OCI-LY3 (cell line): ENCODE results near the gene BEX3.

ENCODE experiments used
- EZH2phosphoT487 ChIP-seq: fragments of 200-600 bp; shearing (Covaris generic); IDR thresholded peaks from 2 replicates; pipeline ENCODE4 v1.6.1; 2018; ENCODE audit warnings: antibody characterized with exemption, mixed run types, low read depth
- TF ChIP-seq, protein P1 (sequence below): fragments of 200-600, 300-600 bp; sonication (generic); IDR thresholded peaks from 2 replicates; pipeline ENCODE4 v1.5.1; 2014; ENCODE audit warnings: antibody characterized with exemption, low read length, low read depth

DNA sequence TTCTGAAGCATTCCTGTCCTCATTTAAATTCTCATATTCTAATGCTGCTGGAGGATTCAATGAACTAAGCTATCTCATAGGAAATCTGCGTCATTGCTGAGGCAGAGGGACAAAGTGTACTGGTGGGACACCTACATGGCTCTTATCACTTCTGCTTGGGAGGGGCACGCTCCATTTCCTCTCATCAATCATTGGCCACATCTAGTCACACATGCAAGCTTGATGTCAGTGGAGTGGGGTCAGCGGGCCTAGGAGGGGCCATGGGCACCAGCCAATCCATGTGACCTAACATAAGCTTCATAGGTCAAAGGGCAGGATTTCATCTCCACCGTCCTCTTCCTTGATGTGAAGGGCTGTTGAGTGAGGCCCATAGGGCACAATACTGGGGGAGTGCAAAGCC, 21.4 kb downstream of the BEX3 start:
- TF ChIP-seq, protein P1, sequence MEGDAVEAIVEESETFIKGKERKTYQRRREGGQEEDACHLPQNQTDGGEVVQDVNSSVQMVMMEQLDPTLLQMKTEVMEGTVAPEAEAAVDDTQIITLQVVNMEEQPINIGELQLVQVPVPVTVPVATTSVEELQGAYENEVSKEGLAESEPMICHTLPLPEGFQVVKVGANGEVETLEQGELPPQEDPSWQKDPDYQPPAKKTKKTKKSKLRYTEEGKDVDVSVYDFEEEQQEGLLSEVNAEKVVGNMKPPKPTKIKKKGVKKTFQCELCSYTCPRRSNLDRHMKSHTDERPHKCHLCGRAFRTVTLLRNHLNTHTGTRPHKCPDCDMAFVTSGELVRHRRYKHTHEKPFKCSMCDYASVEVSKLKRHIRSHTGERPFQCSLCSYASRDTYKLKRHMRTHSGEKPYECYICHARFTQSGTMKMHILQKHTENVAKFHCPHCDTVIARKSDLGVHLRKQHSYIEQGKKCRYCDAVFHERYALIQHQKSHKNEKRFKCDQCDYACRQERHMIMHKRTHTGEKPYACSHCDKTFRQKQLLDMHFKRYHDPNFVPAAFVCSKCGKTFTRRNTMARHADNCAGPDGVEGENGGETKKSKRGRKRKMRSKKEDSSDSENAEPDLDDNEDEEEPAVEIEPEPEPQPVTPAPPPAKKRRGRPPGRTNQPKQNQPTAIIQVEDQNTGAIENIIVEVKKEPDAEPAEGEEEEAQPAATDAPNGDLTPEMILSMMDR = no peak
- TF ChIP-seq EZH2phosphoT487 = no peak
